SK-MEL-5 (cell line): ENCODE measurements around the gene QPCTL. TPM values are rescaled to one million over a fixed set of nuclear protein-coding genes. Genes with fewer than 3 reads are reported as not detected.
"Not testable (repeated sequence)": the region's sequence is repeated elsewhere in the genome, so short reads cannot be mapped to it uniquely, and the experiment has no call there.

Experiments
- DNase-seq: peaks from one replicate; pipeline ENCODE4 v3.0.0-alpha.2; 2016; ENCODE audit warnings: low read depth, low spot score
- in situ Hi-C: cut with HindIII; loops from 2 replicates; pipeline ENCODE4 v1.10.0; 2016; ENCODE audit warnings: low sequenced_read_pairs, high pct_unique_total_duplicates, low pct_unique_long_range_greater_than_20kb
- small RNA-seq, 2 experiments: library from RNA; depleted of rRNA; stranded (forward); fragments of <200 nt; gene quantifications; one replicate each; pipeline ENCODE3, GENCODE V24; 2014
- total RNA-seq: library from RNA; depleted of rRNA; stranded (reverse); fragments of >200 nt; shearing (Covaris generic); gene quantifications from 2 replicates; pipeline ENCODE4 v1.2.3, GENCODE V29; 2014; rRNA removed

QPCTL gene
- total RNA-seq, 1 experiment from 2014 or later, result 10.0 TPM

- in situ Hi-C loops, result no loop called here
- DNase-seq, result no peak
These were observed 50.5 kb downstream of the QPCTL start for GRCh38 chr19:45742969-45743368.

- DNase-seq, result no peak
- in situ Hi-C loops, result no loop called here
These were observed 53.1 kb downstream of the QPCTL start for GRCh38 chr19:45745606-45746005.

DNA sequence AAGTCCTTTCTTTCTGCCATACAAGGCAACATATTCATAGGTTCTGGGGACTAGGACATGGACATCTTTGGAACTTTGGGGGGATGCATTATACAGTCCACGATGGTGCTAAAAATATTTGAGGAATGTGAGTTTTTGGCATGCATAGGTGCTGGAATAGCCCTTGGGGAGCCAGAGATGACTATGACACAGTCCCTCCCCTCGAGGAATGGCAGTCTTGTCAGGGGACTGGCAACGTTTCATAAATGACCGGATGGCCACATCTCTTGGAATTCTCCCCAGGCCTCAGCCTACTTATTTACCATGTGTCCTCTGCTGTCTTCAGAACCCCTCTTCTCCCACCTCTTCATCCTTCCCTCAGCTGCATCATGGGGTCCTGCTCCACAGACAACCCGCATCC lies 54.4 kb downstream of the QPCTL start:
- no peak for DNase-seq
- in situ Hi-C loops, result no loop called here

DNA sequence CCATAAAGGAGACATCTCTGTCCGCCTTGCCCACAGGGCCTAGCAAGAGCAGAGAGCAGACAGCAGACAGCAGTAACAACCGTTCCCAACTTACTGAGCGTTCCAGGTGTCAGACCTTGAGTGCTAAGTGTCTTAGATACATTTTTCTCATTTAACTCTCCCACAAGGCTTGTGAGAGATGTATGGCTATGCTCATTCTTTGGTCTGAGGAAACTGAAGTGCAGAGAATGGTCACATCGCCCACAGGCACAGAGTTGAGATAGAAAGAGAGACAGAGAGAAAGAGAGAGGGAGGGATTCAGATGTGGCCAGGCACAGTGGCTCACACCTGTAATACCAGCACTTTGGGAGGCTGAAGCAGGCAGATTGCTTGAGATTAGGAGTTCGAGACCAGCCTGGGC lies 55.0 kb downstream of the QPCTL start:
- DNase-seq, result no peak
- in situ Hi-C loops, result no loop called here

DNA sequence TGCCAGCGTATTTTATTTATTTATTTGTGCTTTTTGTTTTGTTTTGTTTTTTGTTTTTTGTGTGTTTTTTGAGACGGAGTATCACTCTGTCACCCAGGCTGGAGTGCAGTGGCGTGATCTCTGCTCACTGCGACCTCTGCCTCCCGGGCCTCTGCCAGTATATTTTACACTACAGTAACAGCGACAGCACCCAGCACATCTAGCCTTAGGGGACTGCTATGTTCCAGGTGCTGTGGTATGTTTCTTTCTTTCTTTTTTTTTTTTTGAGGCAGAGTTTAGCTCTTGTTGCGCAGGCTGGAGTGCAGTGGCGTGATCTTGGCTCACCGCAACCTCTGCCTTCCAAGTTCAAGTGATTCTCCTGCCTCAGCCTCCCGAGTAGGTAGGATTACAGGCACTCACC lies 59.0 kb downstream of the QPCTL start:
- DNase-seq, in situ Hi-C loops: not testable (repeated sequence)

- DNase-seq, result no peak
These were observed 60.2 kb downstream of the QPCTL start for GRCh38 chr19:45752639-45753038.

GRCh38 chr19:45753548-45753947 lies 61.1 kb downstream of the QPCTL start:
- DNase-seq, result no peak
- in situ Hi-C loops, result no loop called here

More at GRCh38 chr19:45752639-45753038, 60.2 kb downstream of the QPCTL start:
- in situ Hi-C loops, result no loop called here

Small RNA genes lying within 50 kb of the gene (small RNA-seq; reads per million reads assigned to genes)
- gene MIR642A (0 to 0.05 reads per million in 2 experiments), gene RN7SL836P (0 to 0.76 reads per million in 2 experiments)

Other genes with a start within 250 kb of the QPCTL start
- 0.13 and 0.42 TPM in 2 replicates for gene FOSB, start 224.7 kb upstream of the QPCTL start, total RNA-seq
- 10.0 and 12.8 TPM in 2 replicates for gene RTN2, start 195.6 kb upstream of the QPCTL start, total RNA-seq
- 0.74 and 1.9 TPM in 2 replicates for gene PPM1N, start 194.2 kb upstream of the QPCTL start, total RNA-seq
- gene VASP, start 185.2 kb upstream of the QPCTL start, total RNA-seq, result 42.6 and 44.1 TPM in 2 replicates
- 7.0 and 10.2 TPM in 2 replicates for gene OPA3, start 107.9 kb upstream of the QPCTL start, total RNA-seq
- gene GPR4, start 90.5 kb upstream of the QPCTL start, total RNA-seq, result 0.24 TPM in 1 of 2 replicates, not detected in the other
- gene EML2, start 53.3 kb upstream of the QPCTL start, total RNA-seq, result 42.8 and 46.8 TPM in 2 replicates
- gene GIPR, start 24.4 kb upstream of the QPCTL start, total RNA-seq, result 0.05 TPM in 1 of 2 replicates, not detected in the other
- 480 and 520 TPM in 2 replicates for gene SNRPD2, start 713 bp upstream of the QPCTL start, total RNA-seq
- gene FBXO46, start 38.2 kb downstream of the QPCTL start, total RNA-seq, result 7.0 and 7.2 TPM in 2 replicates
- gene MEIOSIN, start 40.8 kb downstream of the QPCTL start, total RNA-seq, result 0.37 and 0.45 TPM in 2 replicates
- gene SIX5, start 76.6 kb downstream of the QPCTL start, total RNA-seq, result 7.0 and 7.9 TPM in 2 replicates
- 3.1 and 5.1 TPM in 2 replicates for gene DMPK, start 89.8 kb downstream of the QPCTL start, total RNA-seq
- gene DMWD, start 100.2 kb downstream of the QPCTL start, total RNA-seq, result 24.3 and 26.7 TPM in 2 replicates
- 0.11 TPM in 1 of 2 replicates, not detected in the other for gene RSPH6A, start 122.6 kb downstream of the QPCTL start, total RNA-seq
- 28.1 and 33.4 TPM in 2 replicates for gene SYMPK, start 170.5 kb downstream of the QPCTL start, total RNA-seq
- 0.08 TPM in 1 of 2 replicates, not detected in the other for gene FOXA3, start 171.7 kb downstream of the QPCTL start, total RNA-seq
- gene IRF2BP1, start 193.5 kb downstream of the QPCTL start, total RNA-seq, result 20.6 and 22.9 TPM in 2 replicates
- 2.2 and 2.4 TPM in 2 replicates for gene MYPOP, start 209.9 kb downstream of the QPCTL start, total RNA-seq
- gene NANOS2, start 222.1 kb downstream of the QPCTL start, total RNA-seq, result not detected in 2 replicates